Keratinocyte (primary cell): ENCODE results near the gene RRBP1. TPM values are rescaled to one million over a fixed set of nuclear protein-coding genes. Genes with fewer than 3 reads are reported as not detected.

ENCODE experiments used
- DNase-seq: peaks from one replicate; pipeline ENCODE4 v3.0.0-alpha.2; 2011; ENCODE audit warnings: low read depth, missing footprints, low spot score
- FAIRE-seq: peaks from 2 replicates; lab custom pipeline; 2011; peaks lifted over from hg19 to GRCh38; lab: Jason Lieb, UNC
- H2AFZ ChIP-seq: 2 replicates; pipeline ENCODE4 v1.6.0; 2012; ENCODE audit warnings: low read length, control low read depth, inconsistent platforms; ENCODE audit not compliant: control insufficient read depth
- H3K27ac ChIP-seq: 2 replicates; pipeline ENCODE4 v1.5.1; 2011; ENCODE audit warnings: low read length; ENCODE audit not compliant: control insufficient read depth, insufficient read depth
- H3K27me3 ChIP-seq: 3 replicates; pipeline ENCODE4 v1.6.0; 2011; ENCODE audit warnings: low read length; ENCODE audit not compliant: control insufficient read depth, insufficient read depth; ENCODE audit errors: extremely low read depth
- H3K36me3 ChIP-seq, 2 experiments: 2 replicates in 1 of 2; 3 replicates in 1 of 2; pipeline ENCODE4 v1.5.1; 2011; ENCODE audit warnings: low read length in 2 of 2, mild to moderate bottlenecking in 1 of 2; ENCODE audit not compliant: control insufficient read depth in 2 of 2, insufficient read depth in 2 of 2; ENCODE audit errors: extremely low read depth in 1 of 2
- H3K4me1 ChIP-seq: 3 replicates; pipeline ENCODE4 v1.5.1; 2011; ENCODE audit warnings: low read length; ENCODE audit not compliant: control insufficient read depth, insufficient read depth; ENCODE audit errors: extremely low read depth
- H3K4me2 ChIP-seq: 3 replicates; pipeline ENCODE4 v1.6.0; 2011; ENCODE audit warnings: low read depth, low read length; ENCODE audit not compliant: control insufficient read depth, insufficient read depth; ENCODE audit errors: extremely low read depth
- H3K4me3 ChIP-seq, 3 experiments: fragments of 200-600 bp in 1 of 3; sonication (generic) in 1 of 3; 2 replicates in 2 of 3; 3 replicates in 1 of 3; pipeline ENCODE4 v1.5.1; 2011 to 2016; ENCODE audit warnings: low read length in 3 of 3, mild to moderate bottlenecking in 3 of 3, control low read depth in 2 of 3, inconsistent platforms in 1 of 3, low read depth in 1 of 3, mixed read lengths in 1 of 3, mixed run types in 1 of 3, moderate library complexity in 1 of 3; ENCODE audit not compliant: control insufficient read depth in 2 of 3, insufficient read depth in 2 of 3; ENCODE audit errors: extremely low read depth in 1 of 3
- H3K79me2 ChIP-seq: 2 replicates; pipeline ENCODE4 v1.6.0; 2012; ENCODE audit warnings: low read length; ENCODE audit not compliant: control insufficient read depth, insufficient read depth
- H3K9ac ChIP-seq: 3 replicates; pipeline ENCODE4 v1.6.0; 2011; ENCODE audit warnings: low read length; ENCODE audit not compliant: control insufficient read depth, insufficient read depth; ENCODE audit errors: extremely low read depth
- H3K9me1 ChIP-seq: 3 replicates; pipeline ENCODE4 v1.6.0; 2011; ENCODE audit warnings: low read length; ENCODE audit not compliant: control insufficient read depth, insufficient read depth; ENCODE audit errors: extremely low read depth
- H3K9me3 ChIP-seq: 2 replicates; pipeline ENCODE4 v1.5.1; 2012; ENCODE audit warnings: low read depth, low read length; ENCODE audit not compliant: control insufficient read depth
- H4K20me1 ChIP-seq: 3 replicates; pipeline ENCODE4 v1.6.0; 2011; ENCODE audit warnings: low read length; ENCODE audit not compliant: control insufficient read depth, insufficient read depth; ENCODE audit errors: extremely low read depth
- EZH2 ChIP-seq: IDR thresholded peaks from one replicate; pipeline ENCODE4 v1.6.1; 2012; ENCODE audit warnings: inconsistent platforms, mild to moderate bottlenecking, low read length, moderate library complexity
- dilution Hi-C: fragments of 300-500 bp; cut with MboI; formaldehyde crosslinking; loops from one replicate; pipeline ENCODE4 v1.7.0; 2020; ENCODE audit warnings: low sequenced_read_pairs; ENCODE audit not compliant: extremely low pct_ligation_motif_present
- polyA plus RNA-seq, 5 experiments: library from polyadenylated mRNA; depleted of rRNA in 3 of 5; stranded (reverse) in 3 of 5; stranded (forward) in 1 of 5; unstranded in 1 of 5; fragments of >200 nt; gene quantifications; 1 replicate in 1 of 5; 2 replicates in 3 of 5; 3 replicates in 1 of 5; pipeline versions ENCODE4 v1.2.1 to v1.2.3, GENCODE V29; 2011 to 2012; ENCODE audit warnings: missing spikeins in 2 of 5, low read depth in 1 of 5, low replicate concordance in 1 of 5
- TF ChIP-seq, protein P1 (sequence below), 3 experiments: IDR thresholded peaks in 1 of 3; conservative IDR thresholded peaks in 1 of 3; optimal IDR thresholded peaks in 1 of 3; 2 replicates in 2 of 3; 3 replicates in 1 of 3; pipeline versions ENCODE3 to v1.5.1; 2011; ENCODE audit warnings: low read length in 3 of 3, mild to moderate bottlenecking in 3 of 3, moderate library complexity in 2 of 3, control low read depth in 1 of 3, inconsistent platforms in 1 of 3; ENCODE audit not compliant: insufficient read depth in 2 of 3; ENCODE audit errors: extremely low read depth in 1 of 3

RRBP1 gene
- polyA plus RNA-seq, 1 donor (not counting 4 experiments of a cell fraction or from before 2014, with no cell fraction given), result 43.9 TPM

DNA sequence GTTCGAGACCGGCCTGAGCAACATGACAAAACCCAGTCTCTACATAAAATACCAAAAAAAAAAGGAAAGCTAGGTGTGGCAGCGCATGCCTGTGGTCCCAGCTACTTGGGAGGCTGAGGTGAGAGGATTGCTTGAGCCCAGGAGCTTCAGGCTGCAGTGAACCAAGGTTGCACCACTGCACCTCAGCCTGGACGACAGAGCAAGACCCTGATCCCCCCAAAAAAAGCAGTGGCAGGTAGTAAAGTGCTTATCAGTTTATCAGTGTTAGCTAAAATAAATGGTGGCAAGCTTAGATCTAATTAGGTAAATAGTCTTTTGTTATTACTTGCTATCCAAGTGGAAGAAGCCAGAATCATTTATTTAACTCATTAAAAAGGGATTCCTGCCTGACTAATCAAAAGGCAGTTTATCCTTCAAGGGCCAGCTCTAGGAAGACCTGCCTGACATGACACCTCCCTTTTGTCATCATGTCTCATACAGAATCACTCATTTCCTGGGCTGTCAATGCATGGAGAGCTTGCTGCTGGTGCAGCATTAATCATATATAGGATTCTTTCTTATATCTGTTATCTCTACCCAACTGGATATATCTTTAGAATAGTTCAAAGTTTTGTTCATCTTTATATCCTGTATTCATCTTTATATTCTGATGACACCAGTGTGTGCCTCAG is 102.5 kb downstream of the RRBP1 start:
- Histone ChIP-seq H2AFZ (no peak overlapping the region), H3K36me3 (peaks cover 0 to 2% of the 10 kb centered on the region in 2 experiments), H3K27ac (no peak overlapping the region), H4K20me1 (peaks cover 22% of the 10 kb centered on the region), H3K79me2 (peaks cover 97% of the 10 kb centered on the region), H3K9ac (no peak overlapping the region), H3K4me2 (no peak overlapping the region), H3K4me1 (peaks cover 27% of the 10 kb centered on the region), H3K27me3 (no peaks in the 10 kb centered on the region), H3K9me1 (no peaks in the 10 kb centered on the region), H3K9me3 (no peaks in the 10 kb centered on the region), H3K4me3 (no peak overlapping the region)
- FAIRE-seq (peak; percentile 29), DNase-seq (no peak)
- dilution Hi-C loops, result no loop called here
- no peak for TF ChIP-seq EZH2
- TF ChIP-seq, protein P1, sequence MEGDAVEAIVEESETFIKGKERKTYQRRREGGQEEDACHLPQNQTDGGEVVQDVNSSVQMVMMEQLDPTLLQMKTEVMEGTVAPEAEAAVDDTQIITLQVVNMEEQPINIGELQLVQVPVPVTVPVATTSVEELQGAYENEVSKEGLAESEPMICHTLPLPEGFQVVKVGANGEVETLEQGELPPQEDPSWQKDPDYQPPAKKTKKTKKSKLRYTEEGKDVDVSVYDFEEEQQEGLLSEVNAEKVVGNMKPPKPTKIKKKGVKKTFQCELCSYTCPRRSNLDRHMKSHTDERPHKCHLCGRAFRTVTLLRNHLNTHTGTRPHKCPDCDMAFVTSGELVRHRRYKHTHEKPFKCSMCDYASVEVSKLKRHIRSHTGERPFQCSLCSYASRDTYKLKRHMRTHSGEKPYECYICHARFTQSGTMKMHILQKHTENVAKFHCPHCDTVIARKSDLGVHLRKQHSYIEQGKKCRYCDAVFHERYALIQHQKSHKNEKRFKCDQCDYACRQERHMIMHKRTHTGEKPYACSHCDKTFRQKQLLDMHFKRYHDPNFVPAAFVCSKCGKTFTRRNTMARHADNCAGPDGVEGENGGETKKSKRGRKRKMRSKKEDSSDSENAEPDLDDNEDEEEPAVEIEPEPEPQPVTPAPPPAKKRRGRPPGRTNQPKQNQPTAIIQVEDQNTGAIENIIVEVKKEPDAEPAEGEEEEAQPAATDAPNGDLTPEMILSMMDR (optimal IDR thresholded peaks at IDR 0.05 in 1 of 3, IDR thresholded peaks at IDR 0.05 in 1 of 3, conservative IDR thresholded peaks at IDR 0.05 in 1 of 3; ENCODE audit: extremely low read depth in 1 of 3, insufficient read depth in 2 of 3, low read length in 3 of 3), result no peak

DNA sequence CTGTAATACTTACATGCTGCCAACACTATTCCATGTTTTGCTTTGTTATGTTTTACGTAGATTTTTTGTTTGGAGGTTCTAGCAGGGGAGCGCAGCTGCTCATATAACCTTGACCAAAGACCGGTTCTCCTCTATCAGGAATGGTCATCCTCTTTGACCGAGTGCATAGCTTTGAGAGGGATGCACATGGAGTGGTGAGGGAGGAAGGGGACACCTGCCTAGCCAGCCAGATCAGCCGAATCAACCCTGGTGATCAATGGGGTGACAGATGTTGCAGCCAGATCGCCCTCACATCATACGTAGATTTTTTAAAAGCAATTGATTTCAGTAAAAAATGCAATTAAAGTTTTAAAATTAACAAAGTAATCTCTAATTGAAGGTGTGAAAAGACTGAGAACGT is 105.8 kb downstream of the RRBP1 start:
- TF ChIP-seq, protein P1 (optimal IDR thresholded peaks at IDR 0.05 in 1 of 3, IDR thresholded peaks at IDR 0.05 in 1 of 3, conservative IDR thresholded peaks at IDR 0.05 in 1 of 3; ENCODE audit: extremely low read depth in 1 of 3, insufficient read depth in 2 of 3, low read length in 3 of 3), result no peak
- TF ChIP-seq EZH2, result no peak
- no peak for DNase-seq
- Histone ChIP-seq H3K9me3 (no peaks in the 10 kb centered on the region), H3K9me1 (no peaks in the 10 kb centered on the region), H3K27ac (no peak overlapping the region), H4K20me1 (peaks cover 26% of the 10 kb centered on the region), H3K36me3 (peaks cover 2 to 3% of the 10 kb centered on the region in 2 experiments), H3K79me2 (peaks cover 99% of the 10 kb centered on the region), H3K9ac (no peak overlapping the region), H2AFZ (no peak overlapping the region), H3K27me3 (no peaks in the 10 kb centered on the region), H3K4me2 (no peak overlapping the region), H3K4me3 (no peak overlapping the region), H3K4me1 (peaks cover 30% of the 10 kb centered on the region)
- FAIRE-seq, result no peak
- dilution Hi-C loops, result no loop called here
